Astrocyte (in vitro differentiated cells and primary cell): Measurements from ENCODE around the gene KXD1. TPM values are rescaled to one million over a fixed set of nuclear protein-coding genes. Genes with fewer than 3 reads are reported as not detected.
A peak's percentile ranks its signal among the peaks of the same experiment; 100 is the strongest.

ENCODE experiments used
- DNase-seq: peaks from one replicate; pipeline ENCODE4 v3.0.0-alpha.2; 2010; ENCODE audit warnings: low read depth
- FAIRE-seq: peaks from 2 replicates; lab custom pipeline; 2011; peaks lifted over from hg19 to GRCh38; lab: Jason Lieb, UNC
- H2AFZ ChIP-seq: 2 replicates; pipeline ENCODE4 v1.6.0; 2012; ENCODE audit warnings: low read depth, low read length, inconsistent platforms
- H3K27ac ChIP-seq: 2 replicates; pipeline ENCODE4 v1.5.1; 2011; ENCODE audit warnings: low read depth, low read length, inconsistent platforms
- H3K27me3 ChIP-seq: 2 replicates; pipeline ENCODE4 v1.6.0; 2011; ENCODE audit warnings: low read length, inconsistent platforms; ENCODE audit not compliant: insufficient read depth
- H3K36me3 ChIP-seq: 2 replicates; pipeline ENCODE4 v1.5.1; 2011; ENCODE audit warnings: low read length, inconsistent platforms; ENCODE audit not compliant: insufficient read depth
- H3K4me1 ChIP-seq: 2 replicates; pipeline ENCODE4 v1.5.1; 2011; ENCODE audit warnings: low read length, inconsistent platforms; ENCODE audit not compliant: insufficient read depth
- H3K4me2 ChIP-seq: 2 replicates; pipeline ENCODE4 v1.6.0; 2012; ENCODE audit warnings: low read length, inconsistent platforms
- H3K4me3 ChIP-seq: 2 replicates; pipeline ENCODE4 v1.5.1; 2011; ENCODE audit warnings: low read depth, mild to moderate bottlenecking, low read length, inconsistent platforms; ENCODE audit not compliant: insufficient read depth
- H3K79me2 ChIP-seq: 2 replicates; pipeline ENCODE4 v1.6.0; 2012; ENCODE audit warnings: mild to moderate bottlenecking, low read length, inconsistent platforms; ENCODE audit not compliant: insufficient read depth
- H3K9ac ChIP-seq: 2 replicates; pipeline ENCODE4 v1.6.0; 2012; ENCODE audit warnings: mild to moderate bottlenecking, low read length, inconsistent platforms
- H3K9me3 ChIP-seq: 2 replicates; pipeline ENCODE4 v1.5.1; 2012; ENCODE audit warnings: low read depth, mild to moderate bottlenecking, low read length, inconsistent platforms; ENCODE audit not compliant: insufficient read depth
- H4K20me1 ChIP-seq: 2 replicates; pipeline ENCODE4 v1.6.0; 2012; ENCODE audit warnings: low read length, inconsistent platforms; ENCODE audit not compliant: insufficient read depth
- H3K27ac Mint-ChIP-seq: one replicate; pipeline ENCODE4 v1.8.0; 2021; ENCODE audit warnings: mild to moderate bottlenecking, mixed read lengths; ENCODE audit not compliant: unreplicated experiment
- H3K27me3 Mint-ChIP-seq: one replicate; pipeline ENCODE4 v1.8.0; 2021; ENCODE audit warnings: low read depth, mixed read lengths; ENCODE audit not compliant: unreplicated experiment
- H3K36me3 Mint-ChIP-seq: one replicate; pipeline ENCODE4 v1.8.0; 2021; ENCODE audit warnings: low read depth, mixed read lengths; ENCODE audit not compliant: unreplicated experiment
- H3K4me1 Mint-ChIP-seq: one replicate; pipeline ENCODE4 v1.8.0; 2021; ENCODE audit warnings: low read depth, mixed read lengths; ENCODE audit not compliant: unreplicated experiment
- H3K4me3 Mint-ChIP-seq: one replicate; pipeline ENCODE4 v1.8.0; 2021; ENCODE audit warnings: mild to moderate bottlenecking, moderate library complexity, mixed read lengths; ENCODE audit not compliant: unreplicated experiment
- H3K9me3 Mint-ChIP-seq: one replicate; pipeline ENCODE4 v1.8.0; 2021; ENCODE audit warnings: mild to moderate bottlenecking, mixed read lengths; ENCODE audit not compliant: unreplicated experiment
- CTCF ChIP-seq: IDR thresholded peaks from 2 replicates; pipeline ENCODE4 v1.5.1; 2011; ENCODE audit warnings: low read depth, mild to moderate bottlenecking, inconsistent platforms, low read length, moderate library complexity; ENCODE audit not compliant: insufficient read depth
- EZH2 ChIP-seq: IDR thresholded peaks from 2 replicates; pipeline ENCODE4 v1.6.1; 2012; ENCODE audit warnings: mild to moderate bottlenecking, low read length, inconsistent platforms; ENCODE audit not compliant: insufficient read depth
- total RNA-seq: library from RNA; stranded (reverse); gene quantifications from 2 replicates; pipeline ENCODE4 v1.2.1, GENCODE V29; 2021

KXD1 gene
- total RNA-seq, 1 donor from 2014 or later: 80.2 TPM

GRCh38 chr19:18604820-18605159 lies 47.1 kb downstream of the KXD1 start:
- Histone ChIP-seq H2AFZ (no peak overlapping the region), H3K9me3 (no peaks in the 10 kb centered on the region), H3K4me2 (peak overlapping the region; percentile 41), H4K20me1 (peaks cover 9% of the 10 kb centered on the region), H3K9ac (no peak overlapping the region), H3K4me3 (no peak overlapping the region), H3K27me3 (peaks cover 41% of the 10 kb centered on the region), H3K4me1 (peaks cover 3% of the 10 kb centered on the region), H3K27ac (no peak overlapping the region), H3K79me2 (no peaks in the 10 kb centered on the region), H3K36me3 (no peaks in the 10 kb centered on the region)
- peaks cover 5% of the 10 kb centered on the region for H3K4me1 Mint-ChIP-seq
- no peak overlapping the region for H3K27ac Mint-ChIP-seq
- FAIRE-seq: no peak
- TF ChIP-seq CTCF (no peak), EZH2 (no peak)
- DNase-seq: no peak
- H3K27me3 Mint-ChIP-seq: peaks cover 59% of the 10 kb centered on the region
- H3K9me3 Mint-ChIP-seq: no peaks in the 10 kb centered on the region
- H3K4me3 Mint-ChIP-seq: no peak overlapping the region
- peaks cover 3% of the 10 kb centered on the region for H3K36me3 Mint-ChIP-seq

DNA sequence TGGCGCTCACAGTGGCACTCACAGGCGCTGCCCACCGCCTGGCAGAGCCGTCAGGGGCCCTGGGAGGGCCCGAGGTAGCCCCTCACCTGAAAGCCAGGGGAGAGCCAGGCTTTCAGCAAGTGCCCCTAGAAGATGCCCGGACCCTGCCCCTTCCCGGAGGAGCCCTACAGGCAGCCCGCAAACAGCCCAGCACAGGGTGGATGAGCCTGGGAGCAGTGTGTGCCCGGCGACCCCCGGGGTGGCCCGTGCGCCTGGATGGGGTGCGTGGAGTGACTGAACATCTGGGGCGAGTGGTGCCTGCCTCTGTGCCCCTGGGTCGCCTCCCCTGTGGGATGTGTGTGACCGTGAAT lies 47.5 kb downstream of the KXD1 start:
- Histone ChIP-seq H2AFZ (no peak overlapping the region), H3K4me3 (no peak overlapping the region), H4K20me1 (peaks cover 12% of the 10 kb centered on the region), H3K9me3 (no peaks in the 10 kb centered on the region), H3K9ac (no peak overlapping the region), H3K27me3 (peaks cover 44% of the 10 kb centered on the region), H3K4me1 (peaks cover 3% of the 10 kb centered on the region), H3K27ac (no peak overlapping the region), H3K36me3 (no peaks in the 10 kb centered on the region), H3K4me2 (peak overlapping the region; percentile 41), H3K79me2 (no peaks in the 10 kb centered on the region)
- DNase-seq (no peak), FAIRE-seq (no peak)
- H3K4me3 Mint-ChIP-seq: peak overlapping the region; percentile 86
- peaks cover 62% of the 10 kb centered on the region for H3K27me3 Mint-ChIP-seq
- H3K36me3 Mint-ChIP-seq: peaks cover 3% of the 10 kb centered on the region
- H3K9me3 Mint-ChIP-seq: no peaks in the 10 kb centered on the region
- H3K27ac Mint-ChIP-seq: peak overlapping the region; percentile 66
- peaks cover 5% of the 10 kb centered on the region for H3K4me1 Mint-ChIP-seq
- no peak for TF ChIP-seq EZH2
- TF ChIP-seq CTCF: no peak

DNA sequence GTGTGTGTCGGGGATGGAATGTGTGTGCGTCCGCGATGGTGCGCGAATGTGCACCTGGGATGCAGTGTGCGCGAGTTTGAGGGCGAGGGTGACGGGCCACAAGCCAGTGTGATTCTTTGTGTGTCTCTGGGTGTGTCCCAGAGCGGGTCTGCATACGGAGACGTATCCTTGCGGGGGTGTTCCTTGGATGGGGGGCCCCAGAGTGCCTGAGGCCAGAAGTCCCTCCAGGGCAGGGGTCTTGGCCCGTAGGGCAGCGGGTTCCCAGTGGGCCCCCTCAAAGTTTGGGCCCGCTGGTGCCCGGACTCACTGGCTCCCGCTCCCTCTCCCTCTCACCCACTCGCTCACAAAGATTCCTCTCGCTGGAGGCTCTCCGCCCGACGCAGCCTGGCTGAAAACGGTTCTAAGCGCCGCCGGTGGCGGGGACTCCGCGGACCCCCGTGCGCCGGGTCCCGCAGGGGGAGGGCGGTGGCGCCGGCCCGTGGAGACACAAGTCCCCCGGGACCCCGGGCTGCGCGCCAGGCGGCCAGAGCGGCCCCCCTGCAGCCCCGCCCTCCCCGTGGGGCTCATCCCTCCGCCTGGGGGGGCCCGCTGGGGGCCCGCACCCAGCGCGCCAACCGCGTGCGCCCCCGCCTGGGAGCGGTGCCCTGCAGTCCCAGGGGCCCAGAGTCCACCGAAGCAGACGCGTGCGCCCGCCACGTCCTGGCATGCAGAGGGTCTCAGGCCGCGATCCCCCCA lies 48.0 kb downstream of the KXD1 start:
- H3K9ac ChIP-seq: no peak overlapping the region
- no peaks in the 10 kb centered on the region for H3K36me3 ChIP-seq
- TF ChIP-seq EZH2: no peak
- H3K9me3 Mint-ChIP-seq: no peaks in the 10 kb centered on the region
- H3K79me2 ChIP-seq: no peaks in the 10 kb centered on the region
- H3K27ac Mint-ChIP-seq: peak overlapping the region; percentile 66
- H2AFZ ChIP-seq: no peak overlapping the region
- DNase-seq: no peak
- peak overlapping the region; percentile 41 for H3K4me2 ChIP-seq
- peak overlapping the region; percentile 86 for H3K4me3 Mint-ChIP-seq
- peaks cover 3% of the 10 kb centered on the region for H3K36me3 Mint-ChIP-seq
- no peak overlapping the region for H3K4me3 ChIP-seq
- peaks cover 60% of the 10 kb centered on the region for H3K27me3 Mint-ChIP-seq
- no peak overlapping the region for H3K27ac ChIP-seq
- H4K20me1 ChIP-seq: peaks cover 14% of the 10 kb centered on the region
- peaks cover 5% of the 10 kb centered on the region for H3K4me1 Mint-ChIP-seq
- H3K27me3 ChIP-seq: peaks cover 48% of the 10 kb centered on the region
- FAIRE-seq: no peak
- no peaks in the 10 kb centered on the region for H3K9me3 ChIP-seq
- H3K4me1 ChIP-seq: peaks cover 3% of the 10 kb centered on the region
